ENCODE data around the gene RTP5.

GRCh38 chr2:241836292-241836691, 33.2 kb upstream of the RTP5 start:
- TF ChIP-seq POLR2AphosphoS5 (IDR thresholded peaks at IDR 0.05; ENCODE audit: low read depth, low read length): no peak
- no peak for TF ChIP-seq RAD21 (IDR thresholded peaks at IDR 0.05; ENCODE audit: low read depth)
- TF ChIP-seq EZH2 (IDR thresholded peaks at IDR 0.05): no peak
- TF ChIP-seq CEBPB (IDR thresholded peaks at IDR 0.05; ENCODE audit: low read depth): no peak
- TF ChIP-seq EGR1 (IDR thresholded peaks at IDR 0.05; ENCODE audit: low read depth): no peak
- no peak for TF ChIP-seq EZH2phosphoT487 (IDR thresholded peaks at IDR 0.05; ENCODE audit: borderline replicate concordance)
- TF ChIP-seq CTCF (IDR thresholded peaks at IDR 0.05 in 2 of 3, conservative IDR thresholded peaks at IDR 0.05 in 1 of 3; ENCODE audit: borderline replicate concordance in 1 of 3, insufficient read depth in 1 of 3, low read depth in 2 of 3, low read length in 2 of 3): peak in 2 of 3 experiments; percentile 12 to 37; a peak in 2 of 6 replicates
- TF ChIP-seq SIN3A (IDR thresholded peaks at IDR 0.05; ENCODE audit: low read depth): no peak
- TF ChIP-seq ZFX (IDR thresholded peaks at IDR 0.05): no peak
- TF ChIP-seq REST (IDR thresholded peaks at IDR 0.05; ENCODE audit: low read depth): no peak
- TF ChIP-seq CBX3 (IDR thresholded peaks at IDR 0.05; ENCODE audit: low read depth): no peak
- no peak for TF ChIP-seq ZBTB33 (IDR thresholded peaks at IDR 0.05; ENCODE audit: extremely low read depth, insufficient replicate concordance, low read length)

Data from HCT116 (cell line).